Measurements from ENCODE around the gene DEGS2.
"Not testable (repeated sequence)": the region's sequence is repeated elsewhere in the genome, so short reads cannot be mapped to it uniquely, and the experiment has no call there.

Gene DEGS2

GRCh38 chr14:100158566-100159093 is 815 bp downstream of the DEGS2 start:
- DNase-seq (ENCODE audit: insufficient read length, low spot score) = no peak
- TF ChIP-seq POLR2AphosphoS5 (IDR thresholded peaks at IDR 0.05; ENCODE audit: low read depth, low read length) (no peak), PAX5 (IDR thresholded peaks at IDR 0.05; ENCODE audit: insufficient read depth, low read length, severe bottlenecking) (no peak), POU2F2 (IDR thresholded peaks at IDR 0.05; ENCODE audit: low read depth, low read length) (no peak), POLR2A (IDR thresholded peaks at IDR 0.05; ENCODE audit: low read depth, low read length) (no peak), SPI1 (IDR thresholded peaks at IDR 0.05; ENCODE audit: low read depth, low read length) (no peak), TAF1 (IDR thresholded peaks at IDR 0.05; ENCODE audit: low read depth, low read length) (no peak)
- no peak for FAIRE-seq

GRCh38 chr14:100157548-100158232 is 1.8 kb downstream of the DEGS2 start:
- not testable (repeated sequence) for DNase-seq (ENCODE audit: insufficient read length, low spot score); FAIRE-seq

GRCh38 chr14:100156776-100157175 is 2.7 kb downstream of the DEGS2 start:
- FAIRE-seq (no peak), DNase-seq (ENCODE audit: insufficient read length, low spot score) (no peak)
- TF ChIP-seq POU2F2 (IDR thresholded peaks at IDR 0.05; ENCODE audit: low read depth, low read length) (no peak), PAX5 (IDR thresholded peaks at IDR 0.05; ENCODE audit: insufficient read depth, low read length, severe bottlenecking) (no peak), SPI1 (IDR thresholded peaks at IDR 0.05; ENCODE audit: low read depth, low read length) (no peak), POLR2A (IDR thresholded peaks at IDR 0.05; ENCODE audit: low read depth, low read length) (no peak), POLR2AphosphoS5 (IDR thresholded peaks at IDR 0.05; ENCODE audit: low read depth, low read length) (no peak), TAF1 (IDR thresholded peaks at IDR 0.05; ENCODE audit: low read depth, low read length) (no peak)

GRCh38 chr14:100155756-100156616 is 3.5 kb downstream of the DEGS2 start:
- DNase-seq (ENCODE audit: insufficient read length, low spot score) (no peak), FAIRE-seq (no peak)
- no peak for TF ChIP-seq TAF1 (IDR thresholded peaks at IDR 0.05; ENCODE audit: low read depth, low read length)
- TF ChIP-seq SPI1 (IDR thresholded peaks at IDR 0.05; ENCODE audit: low read depth, low read length) = no peak
- no peak for TF ChIP-seq PAX5 (IDR thresholded peaks at IDR 0.05; ENCODE audit: insufficient read depth, low read length, severe bottlenecking)
- no peak for TF ChIP-seq POLR2A (IDR thresholded peaks at IDR 0.05; ENCODE audit: low read depth, low read length)
- no peak for TF ChIP-seq POLR2AphosphoS5 (IDR thresholded peaks at IDR 0.05; ENCODE audit: low read depth, low read length)
- TF ChIP-seq POU2F2 (IDR thresholded peaks at IDR 0.05; ENCODE audit: low read depth, low read length) = no peak

- DNase-seq (ENCODE audit: insufficient read length, low spot score) (no peak), FAIRE-seq (peak; percentile 57)
- TF ChIP-seq POU2F2 (IDR thresholded peaks at IDR 0.05; ENCODE audit: low read depth, low read length) = no peak
- TF ChIP-seq PAX5 (IDR thresholded peaks at IDR 0.05; ENCODE audit: insufficient read depth, low read length, severe bottlenecking) = no peak
- TF ChIP-seq SPI1 (IDR thresholded peaks at IDR 0.05; ENCODE audit: low read depth, low read length) = no peak
- no peak for TF ChIP-seq POLR2A (IDR thresholded peaks at IDR 0.05; ENCODE audit: low read depth, low read length)
- TF ChIP-seq POLR2AphosphoS5 (IDR thresholded peaks at IDR 0.05; ENCODE audit: low read depth, low read length) = no peak
- TF ChIP-seq TAF1 (IDR thresholded peaks at IDR 0.05; ENCODE audit: low read depth, low read length) = no peak
These were observed 4.3 kb downstream of the DEGS2 start for GRCh38 chr14:100155049-100155621.

GRCh38 chr14:100153560-100153959 is 5.9 kb downstream of the DEGS2 start:
- FAIRE-seq (no peak), DNase-seq (ENCODE audit: insufficient read length, low spot score) (no peak)
- TF ChIP-seq SPI1 (IDR thresholded peaks at IDR 0.05; ENCODE audit: low read depth, low read length) (no peak), PAX5 (IDR thresholded peaks at IDR 0.05; ENCODE audit: insufficient read depth, low read length, severe bottlenecking) (no peak), POLR2A (IDR thresholded peaks at IDR 0.05; ENCODE audit: low read depth, low read length) (no peak)

GRCh38 chr14:100152091-100152490 is 7.4 kb downstream of the DEGS2 start:
- TF ChIP-seq POLR2A (IDR thresholded peaks at IDR 0.05; ENCODE audit: low read depth, low read length) (no peak), SPI1 (IDR thresholded peaks at IDR 0.05; ENCODE audit: low read depth, low read length) (no peak), TAF1 (IDR thresholded peaks at IDR 0.05; ENCODE audit: low read depth, low read length) (no peak), POU2F2 (IDR thresholded peaks at IDR 0.05; ENCODE audit: low read depth, low read length) (no peak), PAX5 (IDR thresholded peaks at IDR 0.05; ENCODE audit: insufficient read depth, low read length, severe bottlenecking) (no peak), POLR2AphosphoS5 (IDR thresholded peaks at IDR 0.05; ENCODE audit: low read depth, low read length) (no peak)

GRCh38 chr14:100150932-100151587 is 8.4 kb downstream of the DEGS2 start:
- DNase-seq (ENCODE audit: insufficient read length, low spot score) (no peak), FAIRE-seq (no peak)
- no peak for TF ChIP-seq POLR2AphosphoS5 (IDR thresholded peaks at IDR 0.05; ENCODE audit: low read depth, low read length)
- TF ChIP-seq POLR2A (IDR thresholded peaks at IDR 0.05; ENCODE audit: low read depth, low read length) = no peak
- no peak for TF ChIP-seq SPI1 (IDR thresholded peaks at IDR 0.05; ENCODE audit: low read depth, low read length)
- no peak for TF ChIP-seq TAF1 (IDR thresholded peaks at IDR 0.05; ENCODE audit: low read depth, low read length)
- no peak for TF ChIP-seq POU2F2 (IDR thresholded peaks at IDR 0.05; ENCODE audit: low read depth, low read length)
- no peak for TF ChIP-seq PAX5 (IDR thresholded peaks at IDR 0.05; ENCODE audit: insufficient read depth, low read length, severe bottlenecking)

More at GRCh38 chr14:100152091-100152490, 7.4 kb downstream of the DEGS2 start:
- DNase-seq (ENCODE audit: insufficient read length, low spot score) (no peak), FAIRE-seq (no peak)
